Heart right ventricle (tissue), 16 donors: Measurements from ENCODE around the gene DNAAF1. TPM values are rescaled to one million over a fixed set of nuclear protein-coding genes. Genes with fewer than 3 reads are reported as not detected.

ENCODE experiments used
- ATAC-seq, 8 donors: fragments of 200-7000 bp; cut with Tn5 transposase; one replicate each; pipeline ENCODE4 v1.9.1; 2020; ENCODE audit warnings: mild to moderate bottlenecking in 8 of 8, moderate library complexity in 8 of 8, moderate number of reproducible peaks in 1 of 8
- DNase-seq, 2 donors: peaks; one replicate each; pipeline ENCODE4 v3.0.0-alpha.2; 2020
- H3K27ac ChIP-seq, 10 donors: fragments of 200-600 bp; sonication (generic) in 2 of 10; one replicate each; pipeline versions ENCODE4 v1.5.0 to v1.8.0; 2020 to 2022; ENCODE audit warnings: mild to moderate bottlenecking in 3 of 10
- H3K27me3 ChIP-seq, 7 donors: fragments of 200-600 bp; one replicate each; pipeline ENCODE4 v1.8.0; 2021 to 2022; ENCODE audit warnings: mild to moderate bottlenecking in 2 of 7
- H3K36me3 ChIP-seq, 9 donors: fragments of 200-600 bp; sonication (generic) in 1 of 9; one replicate each; pipeline versions ENCODE4 v1.5.0 to v1.8.0; 2020 to 2022; ENCODE audit warnings: mild to moderate bottlenecking in 2 of 9
- H3K4me1 ChIP-seq, 9 donors: fragments of 200-600 bp; sonication (generic) in 1 of 9; one replicate each; pipeline versions ENCODE4 v1.5.0 to v1.8.0; 2020 to 2022; ENCODE audit warnings: mild to moderate bottlenecking in 4 of 9
- H3K4me3 ChIP-seq, 10 donors: fragments of 200-600 bp; sonication (generic) in 2 of 10; one replicate each; pipeline versions ENCODE4 v1.5.0 to v1.8.0; 2020 to 2022; ENCODE audit warnings: mild to moderate bottlenecking in 7 of 10, moderate library complexity in 2 of 10
- H3K9me3 ChIP-seq, 11 donors: fragments of 200-600 bp in 10 of 11; sonication (generic) in 2 of 11; one replicate each; pipeline versions ENCODE4 v1.5.0 to v1.8.0; 2013 to 2022; ENCODE audit warnings: mild to moderate bottlenecking in 2 of 11, control low read depth in 1 of 11, moderate library complexity in 1 of 11
- WGBS, 2 donors: extraction: QIAGEN DNeasy Blood & Tissue Kit; methylation state at CpG; one replicate each; pipeline ENCODE4 v1.1.7; 2013; ENCODE audit warnings: inconsistent platforms in 1 of 2; 5-methylcytosine and 5-hydroxymethylcytosine counted together
- intact Hi-C, 10 donors: fragments of 100-400 bp; cut with DNase I; formaldehyde crosslinking; loops; one replicate each; pipeline versions ENCODE4 v1.11.1 to v1.14.2; 2022
- polyA plus RNA-seq, 2 donors: library from polyadenylated mRNA; stranded (reverse); fragments of 200-250 nt; gene quantifications; one replicate each; pipeline ENCODE4 v1.2.3, GENCODE V29; 2013
- total RNA-seq, 10 donors: library from RNA; stranded (reverse); fragmentation: NEBNext Ultra II Directional in 3 of 10; extraction: Animal tissue kit (Norgen Biotek cat#: 25700) in 3 of 10; gene quantifications; one replicate each; pipeline versions ENCODE4 v1.2.1 to v1.2.4, GENCODE V29; 2021 to 2023
- TF ChIP-seq, protein P1 (sequence below), 9 donors: fragments of 200-600 bp; sonication (generic) in 2 of 9; IDR thresholded peaks; one replicate each; pipeline versions ENCODE4 v1.5.0 to v1.8.0; 2021 to 2022; ENCODE audit warnings: antibody characterized with exemption in 9 of 9, mild to moderate bottlenecking in 5 of 9, moderate library complexity in 1 of 9
- donor health status: Arrhythmogenic right ventricular cardiomyopathy.
- donor health status: ischemic (EF 13 %, LVEDD 7.1; RV severe dilation, severe dysfunction).
- donor health status: healthy with polysubstance abuse.
- donor health status: DM: no; HTN: yes; CAD: no.
- donor health status: DM: no; HTN: no; CAD: no.
- donor health status: ischemic (EF 25% LVEDD 6.9; RV normal size, moderate dysfunction).
- donor health status: ischemic (EF 25% LVEDD 5.7; RV mildly dilated, moderate dysfunction).
- donor health status: healthy.
- donor health status: DM: yes; HTN: yes; CAD: no.
- donor health status: Ischemic cardiomyopathy.
- donor health status: ischemic (EF 35%, LVEDD 5.7; RV mildly dilated, moderate dysfunction).
- donor health status: nonischemic (EF 11% LVEDD 7.7; RV severe dilation, severe dysfunction).
- donor health status: DM: yes; HTN: yes; CAD: no.
- donor health status: PGD.
- donor health status: ischemic (EF 29% LVEDD 5.4; RV normal size, mild dysfunction).
- donor health status: nonischemic (EF 23%, LVEDD 6.1; RV moderate dilation, normal function).

DNAAF1 gene
- total and polyA plus RNA-seq, 12 donors = 0.23 to 2.6 (median 0.33) TPM; not detected in 7

DNA sequence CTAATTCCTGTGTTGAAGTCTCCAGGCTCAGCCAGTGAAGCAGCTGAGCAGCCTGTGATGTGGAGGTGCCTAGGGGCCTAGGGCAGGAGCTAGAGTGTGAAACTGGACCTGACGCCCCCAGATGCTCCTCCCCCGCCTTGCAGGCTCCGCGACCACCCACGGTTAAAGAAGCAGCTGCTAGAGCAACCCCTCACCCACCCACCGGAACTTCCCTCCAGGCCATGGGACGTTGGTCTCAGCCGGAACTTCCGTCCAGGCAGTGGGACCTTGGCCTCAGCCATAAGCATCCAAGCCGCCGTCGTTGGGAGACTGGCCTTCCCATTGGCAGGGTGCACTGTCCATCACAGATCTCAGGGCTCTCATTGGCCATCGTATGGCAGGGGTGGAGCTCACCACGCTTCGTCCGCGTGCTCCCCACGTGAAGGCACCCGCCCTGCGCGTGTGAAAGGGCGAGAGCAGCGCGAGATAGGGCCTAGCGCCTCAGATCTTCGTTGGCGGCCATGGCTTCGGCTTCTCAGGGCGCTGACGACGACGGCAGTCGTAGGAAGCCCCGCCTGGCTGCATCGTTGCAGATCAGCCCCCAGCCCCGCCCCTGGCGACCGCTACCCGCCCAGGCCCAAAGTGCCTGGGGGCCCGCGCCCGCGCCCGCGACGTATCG lies 45.8 kb downstream of the DNAAF1 start, which contains the start of gene ADAD2:
ADAD2 (plus strand) TSS at position 427 of the 658 bp plus-strand sequence; CDS start at position 501, 74 bp downstream.
- TF ChIP-seq, protein P1, sequence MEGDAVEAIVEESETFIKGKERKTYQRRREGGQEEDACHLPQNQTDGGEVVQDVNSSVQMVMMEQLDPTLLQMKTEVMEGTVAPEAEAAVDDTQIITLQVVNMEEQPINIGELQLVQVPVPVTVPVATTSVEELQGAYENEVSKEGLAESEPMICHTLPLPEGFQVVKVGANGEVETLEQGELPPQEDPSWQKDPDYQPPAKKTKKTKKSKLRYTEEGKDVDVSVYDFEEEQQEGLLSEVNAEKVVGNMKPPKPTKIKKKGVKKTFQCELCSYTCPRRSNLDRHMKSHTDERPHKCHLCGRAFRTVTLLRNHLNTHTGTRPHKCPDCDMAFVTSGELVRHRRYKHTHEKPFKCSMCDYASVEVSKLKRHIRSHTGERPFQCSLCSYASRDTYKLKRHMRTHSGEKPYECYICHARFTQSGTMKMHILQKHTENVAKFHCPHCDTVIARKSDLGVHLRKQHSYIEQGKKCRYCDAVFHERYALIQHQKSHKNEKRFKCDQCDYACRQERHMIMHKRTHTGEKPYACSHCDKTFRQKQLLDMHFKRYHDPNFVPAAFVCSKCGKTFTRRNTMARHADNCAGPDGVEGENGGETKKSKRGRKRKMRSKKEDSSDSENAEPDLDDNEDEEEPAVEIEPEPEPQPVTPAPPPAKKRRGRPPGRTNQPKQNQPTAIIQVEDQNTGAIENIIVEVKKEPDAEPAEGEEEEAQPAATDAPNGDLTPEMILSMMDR (IDR thresholded peaks at IDR 0.05) = no peak
- peaks cover 1 to 14% (median 5%) of the 10 kb centered on the region in 9 donors for H3K4me1 ChIP-seq

DNA sequence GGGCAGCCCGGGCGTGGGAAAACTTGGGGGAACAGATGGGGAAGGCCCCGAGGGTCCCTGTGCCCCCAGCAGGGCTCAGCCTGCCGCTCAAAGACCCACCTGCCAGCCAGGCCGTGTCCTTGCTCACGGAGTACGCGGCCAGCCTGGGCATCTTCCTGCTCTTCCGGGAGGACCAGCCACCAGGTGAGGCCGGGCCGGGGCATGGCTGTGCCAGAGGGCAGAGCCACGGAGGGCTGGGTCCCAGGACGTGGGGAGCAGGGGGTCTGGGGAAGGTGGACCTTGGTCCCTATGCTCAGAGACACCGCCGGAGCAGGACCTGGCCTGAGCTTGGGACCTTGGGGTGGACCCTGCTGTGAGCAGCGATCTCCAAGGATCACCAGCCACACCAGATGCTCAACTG lies 46.4 kb downstream of the DNAAF1 start:
- no peak for DNase-seq
- WGBS, 2 donors = 89 to 91% methylated on average over 15 to 16 of the region's 16 CpGs
- H3K9me3 ChIP-seq = no peaks in the 10 kb centered on the region

More for the DNA sequence above, 45.8 kb downstream of the DNAAF1 start, which contains the start of gene ADAD2:
- ATAC-seq (no peak), DNase-seq (no peak)
- Histone ChIP-seq H3K27me3 (peaks cover 0 to 14% (median 0%) of the 10 kb centered on the region in 7 donors), H3K9me3 (no peaks in the 10 kb centered on the region), H3K4me3 (no peak within 1 kb of the TSS), H3K27ac (no peak within 1 kb of the TSS), H3K36me3 (no peaks in the 10 kb centered on the region)
- intact Hi-C loops = loop anchor here in 1 of 10 donors (5.0 kb wide), 1 partner anchor 104 kb away; no protein-coding TSS in a partner anchor
- WGBS, 2 donors = 89 to 92% methylated on average over 47 of the region's 47 CpGs

DNA sequence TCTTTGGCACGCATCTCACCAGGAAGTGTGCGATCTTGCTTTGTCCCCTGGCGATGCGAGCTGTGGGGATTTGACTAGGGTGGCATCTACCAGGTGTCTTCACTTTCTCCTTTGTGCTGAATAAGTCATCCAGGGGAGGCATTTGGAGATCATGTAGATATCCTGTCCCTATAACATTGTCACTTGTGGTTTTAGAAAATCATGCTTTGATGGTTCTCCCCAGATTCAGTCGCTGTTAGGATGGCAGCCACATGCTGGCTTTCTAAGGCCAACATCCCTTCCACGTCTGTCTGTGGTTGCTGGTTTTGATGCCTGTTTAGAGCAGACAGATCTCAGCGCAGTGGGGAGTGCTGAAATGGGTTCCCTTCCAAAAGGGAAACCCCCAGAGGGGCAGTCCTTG lies 48.4 kb downstream of the DNAAF1 start:
- Histone ChIP-seq H3K36me3 (no peaks in the 10 kb centered on the region), H3K9me3 (no peaks in the 10 kb centered on the region), H3K27me3 (peaks cover 0 to 31% (median 0%) of the 10 kb centered on the region in 7 donors), H3K4me3 (no peak overlapping the region), H3K4me1 (peaks cover 0 to 8% (median 0%) of the 10 kb centered on the region in 9 donors), H3K27ac (no peak overlapping the region)
- intact Hi-C loops = loop anchor here in 1 of 10 donors (5.0 kb wide), 1 partner anchor 106 kb away; no protein-coding TSS in a partner anchor
- DNase-seq (no peak), ATAC-seq (no peak)
- TF ChIP-seq, protein P1 (IDR thresholded peaks at IDR 0.05) = no peak
- whole genome bisulfite sequencing, 2 donors = 85 to 86% methylated on average over 7 of the region's 7 CpGs

More for the DNA sequence above, 46.4 kb downstream of the DNAAF1 start:
- Histone ChIP-seq H3K4me1 (peaks cover 0 to 8% (median 0%) of the 10 kb centered on the region in 9 donors), H3K4me3 (no peak overlapping the region), H3K27ac (no peak overlapping the region), H3K36me3 (no peaks in the 10 kb centered on the region), H3K27me3 (peaks cover 0 to 20% (median 0%) of the 10 kb centered on the region in 7 donors)
- no peak for ATAC-seq
- TF ChIP-seq, protein P1 (IDR thresholded peaks at IDR 0.05) = no peak
- intact Hi-C loops = loop anchor here in 1 of 10 donors (5.0 kb wide), 1 partner anchor 104 kb away; no protein-coding TSS in a partner anchor

- WGBS, 2 donors = 77 to 86% methylated on average over 11 of the region's 11 CpGs
- no peak overlapping the region for H3K4me3 ChIP-seq
Observed at GRCh38 chr16:84194018-84194417, 48.9 kb downstream of the DNAAF1 start.

More at GRCh38 chr16:84194018-84194417, 48.9 kb downstream of the DNAAF1 start:
- H3K4me1 ChIP-seq = peaks cover 0 to 12% (median 0%) of the 10 kb centered on the region in 9 donors
- intact Hi-C loops = loop anchor here in 1 of 10 donors (5.0 kb wide), 1 partner anchor 107 kb away; no protein-coding TSS in a partner anchor
- TF ChIP-seq, protein P1 (IDR thresholded peaks at IDR 0.05) = no peak
- DNase-seq = no peak
- no peak overlapping the region for H3K27ac ChIP-seq
- H3K27me3 ChIP-seq = peaks cover 0 to 31% (median 0%) of the 10 kb centered on the region in 7 donors
- no peaks in the 10 kb centered on the region for H3K36me3 ChIP-seq
- H3K9me3 ChIP-seq = no peaks in the 10 kb centered on the region
- no peak for ATAC-seq
